Spleen (tissue), 7 donors: Measurements from ENCODE around the gene EVI5L.

ENCODE experiments used
- CTCF ChIP-seq, 11 experiments: fragments of 200-600 bp in 7 of 11; fragments of 450-650 bp in 4 of 11; sonication (generic) in 4 of 11; IDR thresholded peaks in 8 of 11; conservative IDR thresholded peaks in 3 of 11; 1 replicate in 7 of 11; 2 replicates in 4 of 11; pipeline versions ENCODE4 v1.4.0 to v1.8.0; 2016 to 2021; ENCODE audit warnings: antibody characterized with exemption in 11 of 11, inconsistent platforms in 4 of 11, mild to moderate bottlenecking in 1 of 11
- POLR2A ChIP-seq, 3 donors: fragments of 450-650 bp; IDR thresholded peaks; one replicate each; pipeline ENCODE4 v1.5.1; 2017; ENCODE audit warnings: antibody characterized with exemption in 3 of 3, mild to moderate bottlenecking in 1 of 3
- donor health status: DM: no; HTN: no; CAD: no; lungs with moderate emphysema.
- donor health status: DM: no; HTN: no; CAD: no.
- donor health status: DM: no; HTN: no; CAD: no.

DNA sequence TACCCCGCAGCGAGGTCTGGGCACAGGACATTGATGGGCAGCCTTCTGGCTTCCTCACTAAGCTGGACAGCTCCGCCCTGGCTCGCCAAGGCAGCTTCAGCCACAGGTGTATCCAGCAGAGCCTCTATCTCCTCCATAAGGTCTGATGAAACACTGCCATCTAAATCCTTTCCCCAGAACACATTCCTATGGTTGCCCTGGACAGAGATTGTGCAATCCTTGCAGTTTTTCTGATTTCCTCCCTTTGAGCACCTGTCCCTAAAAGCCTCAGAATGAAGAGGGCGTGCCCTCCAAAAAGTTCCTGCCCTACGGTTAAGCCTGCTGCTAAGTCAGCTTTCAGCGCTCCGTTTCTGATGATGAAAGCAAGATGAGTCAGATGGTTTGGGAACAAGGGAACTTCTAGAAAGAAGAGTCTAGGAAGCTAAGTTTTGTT, 46.0 kb upstream of the EVI5L start:
- TF ChIP-seq POLR2A (IDR thresholded peaks at IDR 0.05) = no peak
- TF ChIP-seq CTCF (IDR thresholded peaks at IDR 0.05 in 8 of 11, conservative IDR thresholded peaks at IDR 0.05 in 3 of 11) = no peak
